HepG2 (cell line): ENCODE data around the gene FOXD2. TPM values are rescaled to one million over a fixed set of nuclear protein-coding genes. Genes with fewer than 3 reads are reported as not detected.

Experiments used
- ATAC-seq: fragments of 200-7000 bp; cut with Tn5 transposase; 3 replicates; pipeline ENCODE4 v1.9.1; 2020; ENCODE audit warnings: mild to moderate bottlenecking, moderate library complexity
- BruUV-seq: library from RNA; stranded (reverse); fragments of 400-500 nt; replicated peaks from 2 replicates; lab custom pipeline; 2021; lab: Mats Ljungman, UMichigan
- CTCF ChIA-PET: fragments of 300-600 bp; formaldehyde crosslinking; extraction: SDS; loops from one replicate; lab custom pipeline; 2021; ENCODE audit warnings: low total read pairs, inconsistent platforms, low intra/inter-chr PET ratio; lab: Yijun Ruan, JAX
- POLR2A ChIA-PET: fragments of 350-600 bp; sonication (Branson Sonifier 250); formaldehyde crosslinking; loops from one replicate; lab custom pipeline; 2020; ENCODE audit warnings: antibody characterized with exemption, inconsistent platforms; lab: Yijun Ruan, JAX
- DNase-seq: peaks from one replicate; pipeline ENCODE4 v3.0.0-alpha.2; 2015; ENCODE audit warnings: low spot score
- FAIRE-seq: peaks from 3 replicates; lab custom pipeline; 2011; peaks lifted over from hg19 to GRCh38; lab: Jason Lieb, UNC
- H2AFZ ChIP-seq: one replicate; pipeline ENCODE4 v1.6.1; 2011; ENCODE audit warnings: low read length, inconsistent platforms
- H3K27ac ChIP-seq: fragments of 300-600 bp; 3 replicates; pipeline ENCODE4 v1.8.0; 2011; ENCODE audit warnings: mixed run types, mild to moderate bottlenecking, mixed read lengths, low read length, inconsistent platforms; ENCODE audit not compliant: insufficient read depth; ENCODE audit errors: extremely low read length
- H3K27me3 ChIP-seq, 2 experiments: fragments of 200-600 bp in 1 of 2; 2 replicates in 1 of 2; 3 replicates in 1 of 2; pipeline versions ENCODE4 v1.6.0 to v1.8.0; 2011; ENCODE audit warnings: low read length in 2 of 2, mild to moderate bottlenecking in 2 of 2, moderate library complexity in 2 of 2, inconsistent platforms in 1 of 2; ENCODE audit not compliant: insufficient read depth in 2 of 2, control insufficient read depth in 1 of 2
- H3K36me3 ChIP-seq, 2 experiments: fragments of 200-600 bp in 1 of 2; replicated peaks in 1 of 2; 2 replicates in 1 of 2; 3 replicates in 1 of 2; pipeline versions ENCODE4 v1.5.1 to v1.8.0; 2011; ENCODE audit warnings: low read length in 2 of 2, inconsistent platforms in 1 of 2; ENCODE audit not compliant: insufficient read depth in 2 of 2, control insufficient read depth in 1 of 2
- H3K4me1 ChIP-seq: 2 replicates; pipeline ENCODE4 v1.5.1; 2012; ENCODE audit warnings: low read length, inconsistent platforms; ENCODE audit not compliant: insufficient read depth
- H3K4me2 ChIP-seq: 2 replicates; pipeline ENCODE4 v1.6.0; 2011; ENCODE audit warnings: low read depth, low read length, inconsistent platforms
- H3K4me3 ChIP-seq, 3 experiments: fragments of 200-600 bp in 1 of 3; sonication (generic), shearing (Covaris generic) in 1 of 3; replicated peaks in 1 of 3; 2 replicates each; pipeline ENCODE4 v1.5.1; 2011 to 2016; ENCODE audit warnings: low read length in 3 of 3, inconsistent platforms in 2 of 3, low read depth in 2 of 3, mild to moderate bottlenecking in 2 of 3, control low read depth in 1 of 3, mixed read lengths in 1 of 3; ENCODE audit not compliant: insufficient read depth in 1 of 3
- H3K79me2 ChIP-seq: one replicate; pipeline ENCODE4 v1.6.1; 2011; ENCODE audit warnings: low read length, inconsistent platforms; ENCODE audit not compliant: insufficient read depth
- H3K9ac ChIP-seq: 2 replicates; pipeline ENCODE4 v1.6.0; 2011; ENCODE audit warnings: mild to moderate bottlenecking, low read depth, low read length, inconsistent platforms; ENCODE audit not compliant: insufficient read depth
- H3K9me3 ChIP-seq: 2 replicates; pipeline ENCODE4 v1.5.1; 2012; ENCODE audit warnings: mild to moderate bottlenecking, low read length
- H4K20me1 ChIP-seq: 2 replicates; pipeline ENCODE4 v1.6.0; 2011; ENCODE audit warnings: inconsistent platforms, mild to moderate bottlenecking, low read length, moderate library complexity; ENCODE audit not compliant: insufficient read depth
- CCAR2 ChIP-seq: fragments of 200-400 bp; formaldehyde crosslinking; optimal IDR thresholded peaks from 2 replicates; pipeline ENCODE3; 2018; ENCODE audit warnings: low read depth, mild to moderate bottlenecking, low read length, moderate library complexity
- E2F5 ChIP-seq: sonication (generic); formaldehyde crosslinking; conservative IDR thresholded peaks from 2 replicates; pipeline ENCODE4 v1.4.0; 2020; ENCODE audit warnings: missing genetic modification reagents
- EEA1 ChIP-seq: sonication (generic); formaldehyde crosslinking; IDR thresholded peaks from 2 replicates; pipeline ENCODE4 v1.5.1; 2020; ENCODE audit warnings: mild to moderate bottlenecking, missing genetic modification reagents, borderline replicate concordance
- ESRRA ChIP-seq: sonication (generic); formaldehyde crosslinking; IDR thresholded peaks from 2 replicates; pipeline ENCODE4 v1.5.1; 2020; ENCODE audit warnings: mild to moderate bottlenecking, low read depth, missing genetic modification reagents
- GATA4 ChIP-seq: sonication (generic); IDR thresholded peaks from 2 replicates; pipeline ENCODE4 v1.6.1; 2016; ENCODE audit warnings: antibody characterized with exemption, low read depth, borderline replicate concordance
- LCORL ChIP-seq, 2 experiments: fragments of 450-650 bp in 1 of 2; sonication (generic) in 1 of 2; formaldehyde crosslinking in 1 of 2; IDR thresholded peaks; 2 replicates each; pipeline versions ENCODE4 v1.5.0 to v1.6.1; 2017 to 2020; ENCODE audit warnings: antibody characterized with exemption in 1 of 2, missing genetic modification reagents in 1 of 2
- MBNL3 ChIP-seq: fragments of 250-450 bp; sonication (Bioruptor Pico); conservative IDR thresholded peaks from 2 replicates; pipeline ENCODE4 v1.8.0; 2022; ENCODE audit warnings: mild to moderate bottlenecking, inconsistent platforms
- MEIS2 ChIP-seq: sonication (generic); formaldehyde crosslinking; IDR thresholded peaks from 2 replicates; pipeline ENCODE4 v1.9.0; 2021; ENCODE audit warnings: mild to moderate bottlenecking, missing genetic modification reagents
- RAD21 ChIP-seq: fragments of 450-650 bp; formaldehyde crosslinking; IDR thresholded peaks from 2 replicates; pipeline ENCODE4 v1.5.0; 2020; ENCODE audit warnings: mild to moderate bottlenecking
- TBX3 ChIP-seq: fragments of 450-650 bp; IDR thresholded peaks from 2 replicates; pipeline ENCODE4 v1.6.1; 2017; ENCODE audit warnings: antibody characterized with exemption, mild to moderate bottlenecking, inconsistent platforms, borderline replicate concordance
- THAP7 ChIP-seq: sonication (generic); formaldehyde crosslinking; IDR thresholded peaks from 2 replicates; pipeline ENCODE4 v1.8.1; 2023; ENCODE audit warnings: mild to moderate bottlenecking, missing genetic modification reagents
- USF2 ChIP-seq, 2 experiments: sonication (generic) in 1 of 2; formaldehyde crosslinking in 1 of 2; IDR thresholded peaks; 2 replicates each; pipeline versions ENCODE4 v1.5.1 to v1.6.1; 2011 to 2020; ENCODE audit warnings: borderline replicate concordance in 1 of 2, low read depth in 1 of 2, low read length in 1 of 2, mild to moderate bottlenecking in 1 of 2, missing genetic modification reagents in 1 of 2, moderate library complexity in 1 of 2
- ZHX1 ChIP-seq: sonication (generic); formaldehyde crosslinking; IDR thresholded peaks from 2 replicates; pipeline ENCODE4 v1.8.1; 2022; ENCODE audit warnings: low read depth, mild to moderate bottlenecking, missing genetic modification reagents
- ZNF7 ChIP-seq: IDR thresholded peaks from 2 replicates; pipeline ENCODE4 v1.6.1; 2016; ENCODE audit warnings: missing biosample characterization, missing genetic modification reagents
- ZNF737 ChIP-seq: sonication (generic); formaldehyde crosslinking; IDR thresholded peaks from 2 replicates; pipeline ENCODE4 v1.5.0; 2020; ENCODE audit warnings: missing genetic modification reagents, mild to moderate bottlenecking, borderline replicate concordance
- ZNF747 ChIP-seq: sonication (generic); formaldehyde crosslinking; IDR thresholded peaks from 2 replicates; pipeline ENCODE4 v1.8.1; 2023; ENCODE audit warnings: missing genetic modification reagents, mild to moderate bottlenecking, borderline replicate concordance
- WGBS: methylation state at CpG from one replicate; pipeline ENCODE4 v1.1.6; 2017; ENCODE audit warnings: low lambda C conversion rate; 5-methylcytosine and 5-hydroxymethylcytosine counted together
- in situ Hi-C: cut with HindIII; loops from 2 replicates; pipeline ENCODE4 v1.10.0; 2017; ENCODE audit warnings: low pct_unique_long_range_greater_than_20kb; ENCODE audit not compliant: extremely low pct_ligation_motif_present
- intact Hi-C: fragments of 100-400 bp; cut with micrococcal nuclease; formaldehyde crosslinking; loops from one replicate; pipeline ENCODE4 v1.10.0; 2022; ENCODE audit not compliant: unreplicated experiment
- polyA plus RNA-seq, 8 experiments: library from polyadenylated mRNA; depleted of rRNA in 3 of 8; stranded (reverse) in 7 of 8; unstranded in 1 of 8; fragments of >200 nt; fragmentation: Illumina TruSeq in 4 of 8; extraction: Trizol in 4 of 8; gene quantifications; 2 replicates each; pipeline versions ENCODE4 v1.2.1 to v1.2.3, GENCODE V29; 2011 to 2016; ENCODE audit warnings: low read depth in 4 of 8, missing spikeins in 1 of 8, mixed read lengths in 1 of 8; ENCODE audit not compliant: insufficient read depth in 1 of 8
- total RNA-seq, 5 experiments: library from RNA; depleted of rRNA; stranded (reverse); fragments of >200 nt; fragmentation: Illumina TruSeq; extraction: Trizol; gene quantifications; 2 replicates each; pipeline ENCODE4 v1.2.3, GENCODE V29; 2016; ENCODE audit warnings: low read depth in 1 of 5

The FOXD2 gene
- total and polyA plus RNA-seq, 2 of the 13 experiments (the other 11 are each of a cell fraction or from before 2014, with no cell fraction given) = 0.01 to 0.09 TPM

GRCh38 chr1:47424336-47424982 lies 13.4 kb upstream of the FOXD2 start (continued):
- TF ChIP-seq RAD21 = peak; percentile 41; the same call in 1 of the 2 replicates
- peak; percentile 51; the same call in 1 of the 2 replicates for TF ChIP-seq LCORL (IDR thresholded peaks at IDR 0.05)
- no peak for TF ChIP-seq LCORL (CRISPR knock-in tag; IDR thresholded peaks at IDR 0.05)
- TF ChIP-seq ZNF747 (CRISPR knock-in tag) = no peak
- TF ChIP-seq ZNF737 (CRISPR knock-in tag) = no peak
- TF ChIP-seq CCAR2 = peak; percentile 74
- TF ChIP-seq, all 625 proteins: peak for 10

GRCh38 chr1:47431534-47431933 lies 6.3 kb upstream of the FOXD2 start:
- H3K79me2 ChIP-seq = no peaks in the 10 kb centered on the region
- no peak overlapping the region for H2AFZ ChIP-seq
- no peaks in the 10 kb centered on the region for H3K27me3 ChIP-seq
- no peaks in the 10 kb centered on the region for H4K20me1 ChIP-seq
- FAIRE-seq = no peak
- H3K4me2 ChIP-seq = no peak overlapping the region
- no peak for DNase-seq
- H3K4me3 ChIP-seq = no peak overlapping the region
- POLR2A ChIA-PET = no interaction called here
- no peaks in the 10 kb centered on the region for H3K9me3 ChIP-seq
- 100% methylated on average over 1 of the region's 1 CpG for WGBS
- H3K36me3 ChIP-seq = no peaks in the 10 kb centered on the region
- H3K27ac ChIP-seq = no peak overlapping the region
- H3K9ac ChIP-seq = no peak overlapping the region
- BruUV-seq = no TSS peak
- no peak for ATAC-seq
- CTCF ChIA-PET = interaction anchor here (1.2 kb wide), 1 partner anchor 295 kb away, joined by 7 read pairs; no protein-coding TSS in a partner anchor
- in situ Hi-C loops = no loop called here
- intact Hi-C loops = no loop called here
- H3K4me1 ChIP-seq = peaks cover 17% of the 10 kb centered on the region
- no peak for TF ChIP-seq ZNF7
- TF ChIP-seq TBX3 = no peak
- TF ChIP-seq EEA1 = no peak
- TF ChIP-seq USF2 (IDR thresholded peaks at IDR 0.05; ENCODE audit: low read depth, low read length) = no peak
- TF ChIP-seq USF2 (CRISPR knock-in tag; IDR thresholded peaks at IDR 0.05; ENCODE audit: borderline replicate concordance) = no peak
- TF ChIP-seq ZHX1 (CRISPR knock-in tag) = no peak
- TF ChIP-seq MBNL3 (CRISPR knock-in tag) = no peak
- no peak for TF ChIP-seq GATA4
- TF ChIP-seq ESRRA = no peak
- TF ChIP-seq THAP7 (CRISPR knock-in tag) = no peak
- no peak for TF ChIP-seq E2F5
- no peak for TF ChIP-seq MEIS2 (CRISPR knock-in tag)
